Measurements from ENCODE around the gene RARRES2. TPM values are rescaled to one million over a fixed set of nuclear protein-coding genes. Genes with fewer than 3 reads are reported as not detected.
A peak's percentile ranks its signal among the peaks of the same experiment; 100 is the strongest.

Gene RARRES2
- total RNA-seq, 1 donor from 2014 or later, result not detected

- peaks cover 48% of the 10 kb centered on the region for H3K4me1 Mint-ChIP-seq
- no peaks in the 10 kb centered on the region for H3K9me3 Mint-ChIP-seq
- ChIA-PET CTCF (no interaction called here), POLR2A (interaction anchor here (16.5 kb wide), 1 partner anchor 46 kb away, joined by 421 read pairs; a partner anchor contains a TSS)
- DNase-seq (no peak), ATAC-seq (ENCODE audit: low read depth) (no peak)
- no peaks in the 10 kb centered on the region for H3K36me3 Mint-ChIP-seq (ENCODE audit: low read depth)
- H3K27me3 Mint-ChIP-seq, result no peaks in the 10 kb centered on the region
- H3K27ac Mint-ChIP-seq, result peak overlapping the region; percentile 13
- TF ChIP-seq, protein P1, sequence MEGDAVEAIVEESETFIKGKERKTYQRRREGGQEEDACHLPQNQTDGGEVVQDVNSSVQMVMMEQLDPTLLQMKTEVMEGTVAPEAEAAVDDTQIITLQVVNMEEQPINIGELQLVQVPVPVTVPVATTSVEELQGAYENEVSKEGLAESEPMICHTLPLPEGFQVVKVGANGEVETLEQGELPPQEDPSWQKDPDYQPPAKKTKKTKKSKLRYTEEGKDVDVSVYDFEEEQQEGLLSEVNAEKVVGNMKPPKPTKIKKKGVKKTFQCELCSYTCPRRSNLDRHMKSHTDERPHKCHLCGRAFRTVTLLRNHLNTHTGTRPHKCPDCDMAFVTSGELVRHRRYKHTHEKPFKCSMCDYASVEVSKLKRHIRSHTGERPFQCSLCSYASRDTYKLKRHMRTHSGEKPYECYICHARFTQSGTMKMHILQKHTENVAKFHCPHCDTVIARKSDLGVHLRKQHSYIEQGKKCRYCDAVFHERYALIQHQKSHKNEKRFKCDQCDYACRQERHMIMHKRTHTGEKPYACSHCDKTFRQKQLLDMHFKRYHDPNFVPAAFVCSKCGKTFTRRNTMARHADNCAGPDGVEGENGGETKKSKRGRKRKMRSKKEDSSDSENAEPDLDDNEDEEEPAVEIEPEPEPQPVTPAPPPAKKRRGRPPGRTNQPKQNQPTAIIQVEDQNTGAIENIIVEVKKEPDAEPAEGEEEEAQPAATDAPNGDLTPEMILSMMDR (IDR thresholded peaks at IDR 0.05), result no peak
- no peak overlapping the region for H3K4me3 Mint-ChIP-seq
- intact Hi-C loops (cut with micrococcal nuclease), result loop anchor here (10.0 kb wide), 1 partner anchor 395 kb away; no protein-coding TSS in a partner anchor
These were observed 18.4 kb upstream of the RARRES2 start for GRCh38 chr7:150359622-150360362.

DNA sequence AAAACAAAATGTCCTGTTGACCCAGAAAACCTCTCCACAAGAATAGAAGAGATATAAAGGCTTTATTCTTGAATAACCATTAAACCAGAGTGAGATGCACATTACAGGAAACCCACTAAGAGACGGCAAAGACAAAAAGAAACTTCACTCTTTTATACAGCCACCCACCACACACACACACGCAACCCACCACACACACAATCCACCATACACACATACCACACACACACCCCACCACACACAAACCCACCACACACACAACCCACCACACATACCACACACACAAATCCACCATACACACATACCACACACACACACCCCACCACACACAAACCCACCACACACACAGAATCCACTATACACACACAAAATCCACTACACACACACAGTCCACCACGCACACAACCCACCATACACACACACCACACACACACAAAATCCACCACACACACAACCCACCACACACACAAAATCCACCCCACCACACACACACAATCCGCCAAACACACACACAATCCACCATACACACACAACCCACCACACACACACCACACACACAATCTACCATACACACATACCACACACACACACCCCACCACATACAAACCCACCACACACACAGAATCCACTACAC is 17.7 kb upstream of the RARRES2 start:
- Mint-ChIP-seq H3K4me1 (peaks cover 42% of the 10 kb centered on the region), H3K27me3 (no peaks in the 10 kb centered on the region), H3K4me3 (no peak overlapping the region), H3K36me3 (ENCODE audit: low read depth) (no peaks in the 10 kb centered on the region), H3K9me3 (no peaks in the 10 kb centered on the region), H3K27ac (no peak overlapping the region)
- ChIA-PET POLR2A (interaction anchor here (0.7 to 3.4 kb wide), 6 partner anchors 11 to 74 kb away, joined by 3 to 34 read pairs (median 4); partner anchors contain the start of gene REPIN1), CTCF (interaction anchor here (4.1 kb wide), 1 partner anchor 48 kb away, joined by 19 read pairs; a partner anchor contains a TSS)
- ATAC-seq (ENCODE audit: low read depth), result no peak
- TF ChIP-seq, protein P1 (IDR thresholded peaks at IDR 0.05), result no peak
- DNase-seq, result no peak
- intact Hi-C loops (cut with micrococcal nuclease), result loop anchor here (10.0 kb wide), 1 partner anchor 396 kb away; no protein-coding TSS in a partner anchor

GRCh38 chr7:150358433-150358832 is 17.0 kb upstream of the RARRES2 start:
- ChIA-PET CTCF (interaction anchor here (1.4 to 4.1 kb wide), 2 partner anchors 49 to 59 kb away, joined by 3 to 19 read pairs; a partner anchor contains a TSS), POLR2A (interaction anchor here (0.7 to 3.4 kb wide), 9 partner anchors 8 to 75 kb away, joined by 3 to 34 read pairs (median 4); partner anchors contain the start of gene REPIN1)
- peaks cover 36% of the 10 kb centered on the region for H3K4me1 Mint-ChIP-seq
- TF ChIP-seq, protein P1 (IDR thresholded peaks at IDR 0.05), result no peak
- intact Hi-C loops (cut with micrococcal nuclease), result loop anchor here (10.0 kb wide), 1 partner anchor 396 kb away; no protein-coding TSS in a partner anchor
- no peaks in the 10 kb centered on the region for H3K9me3 Mint-ChIP-seq
- H3K36me3 Mint-ChIP-seq (ENCODE audit: low read depth), result no peaks in the 10 kb centered on the region
- no peaks in the 10 kb centered on the region for H3K27me3 Mint-ChIP-seq
- ATAC-seq (ENCODE audit: low read depth), result no peak
- DNase-seq, result no peak
- no peak overlapping the region for H3K27ac Mint-ChIP-seq
- H3K4me3 Mint-ChIP-seq, result no peak overlapping the region

DNA sequence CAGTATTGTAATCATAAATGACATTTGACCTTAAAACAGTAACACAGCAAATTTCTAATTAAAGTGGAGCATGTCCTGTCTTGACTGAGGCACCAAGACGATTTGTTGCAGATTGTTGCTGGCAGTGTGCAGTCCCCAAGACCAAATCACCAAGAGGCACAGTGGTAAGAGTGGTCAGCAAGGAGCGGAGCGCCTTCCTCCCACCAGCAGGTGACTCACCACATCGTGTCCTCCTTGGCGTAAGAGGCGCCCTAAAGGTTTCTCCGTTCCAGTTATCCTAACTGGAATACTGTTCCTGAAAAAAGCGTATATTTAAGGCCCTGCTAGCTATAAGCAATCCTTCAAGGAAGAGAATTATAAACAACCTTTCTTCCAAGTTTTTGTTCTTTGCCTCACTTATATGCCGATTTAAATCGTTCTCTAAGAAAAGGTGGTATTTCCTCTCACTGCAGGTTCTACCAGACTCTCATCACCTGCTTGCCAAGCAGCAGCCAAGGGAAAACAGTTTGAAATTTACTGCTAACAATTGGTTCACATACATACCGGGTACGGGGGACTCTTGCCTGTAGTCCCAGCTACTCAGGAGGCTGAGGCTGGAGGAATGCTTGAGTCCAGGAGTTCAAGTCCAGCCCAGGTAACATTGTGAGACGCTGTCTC is 16.5 kb upstream of the RARRES2 start:
- POLR2A ChIA-PET, result interaction anchor here (1.0 to 3.4 kb wide), 8 partner anchors 8 to 76 kb away, joined by 3 to 34 read pairs (median 6); partner anchors contain the start of gene REPIN1
- H3K27ac Mint-ChIP-seq, result no peak overlapping the region
- DNase-seq, result no peak
- no peaks in the 10 kb centered on the region for H3K27me3 Mint-ChIP-seq
- peaks cover 30% of the 10 kb centered on the region for H3K4me1 Mint-ChIP-seq
- no peak for ATAC-seq (ENCODE audit: low read depth)
- TF ChIP-seq, protein P1 (IDR thresholded peaks at IDR 0.05), result no peak
- H3K4me3 Mint-ChIP-seq, result no peak overlapping the region
- CTCF ChIA-PET, result interaction anchor here (1.4 to 5.1 kb wide), 3 partner anchors 50 to 64 kb away, joined by 3 to 24 read pairs (median 19); a partner anchor contains a TSS
- H3K9me3 Mint-ChIP-seq, result no peaks in the 10 kb centered on the region
- intact Hi-C loops (cut with micrococcal nuclease), result loop anchor here (2.0 to 10.0 kb wide), 2 partner anchors 35 to 397 kb away; partner anchors contain the start of genes ACTR3C and LRRC61
- no peaks in the 10 kb centered on the region for H3K36me3 Mint-ChIP-seq (ENCODE audit: low read depth)

Data from activated B cell treated with CpG ODN at 0.5 μM for 24 hours (primary cell).